Type B pancreatic cell (in vitro differentiated cells): ENCODE measurements around the gene CTRB1. TPM values are rescaled to one million over a fixed set of nuclear protein-coding genes. Genes with fewer than 3 reads are reported as not detected.
"Not testable (repeated sequence)": the region's sequence is repeated elsewhere in the genome, so short reads cannot be mapped to it uniquely, and the experiment has no call there.

ENCODE experiments used
- DNase-seq: peaks from one replicate; pipeline ENCODE4 v3.0.0; 2021; ENCODE audit warnings: mixed read lengths; ENCODE audit not compliant: unreplicated experiment; ENCODE audit errors: extremely low spot score
- H3K27ac Mint-ChIP-seq: 2 replicates; pipeline ENCODE4 v1.8.0; 2021; ENCODE audit warnings: mild to moderate bottlenecking, mixed read lengths
- H3K27me3 Mint-ChIP-seq: 2 replicates; pipeline ENCODE4 v1.8.0; 2021; ENCODE audit warnings: mixed read lengths
- H3K36me3 Mint-ChIP-seq: 2 replicates; pipeline ENCODE4 v1.8.0; 2021; ENCODE audit warnings: mixed read lengths
- H3K4me1 Mint-ChIP-seq: one replicate; pipeline ENCODE4 v1.8.0; 2021; ENCODE audit warnings: mixed read lengths; ENCODE audit not compliant: unreplicated experiment
- H3K4me3 Mint-ChIP-seq: 2 replicates; pipeline ENCODE4 v1.8.0; 2021; ENCODE audit warnings: mild to moderate bottlenecking, mixed read lengths
- H3K9me3 Mint-ChIP-seq: 2 replicates; pipeline ENCODE4 v1.8.0; 2021; ENCODE audit warnings: mixed read lengths
- total RNA-seq: library from RNA; stranded (reverse); gene quantifications from 2 replicates; pipeline ENCODE4 v1.2.1, GENCODE V29; 2021; ENCODE audit warnings: low replicate concordance
- TF ChIP-seq, protein P1 (sequence below): fragments of 200-600 bp; sonication (generic); conservative IDR thresholded peaks from 2 replicates; pipeline ENCODE4 v1.5.0; 2021; ENCODE audit warnings: antibody characterized with exemption, mild to moderate bottlenecking

Gene CTRB1
- total RNA-seq, 1 donor from 2014 or later: not detected

DNA sequence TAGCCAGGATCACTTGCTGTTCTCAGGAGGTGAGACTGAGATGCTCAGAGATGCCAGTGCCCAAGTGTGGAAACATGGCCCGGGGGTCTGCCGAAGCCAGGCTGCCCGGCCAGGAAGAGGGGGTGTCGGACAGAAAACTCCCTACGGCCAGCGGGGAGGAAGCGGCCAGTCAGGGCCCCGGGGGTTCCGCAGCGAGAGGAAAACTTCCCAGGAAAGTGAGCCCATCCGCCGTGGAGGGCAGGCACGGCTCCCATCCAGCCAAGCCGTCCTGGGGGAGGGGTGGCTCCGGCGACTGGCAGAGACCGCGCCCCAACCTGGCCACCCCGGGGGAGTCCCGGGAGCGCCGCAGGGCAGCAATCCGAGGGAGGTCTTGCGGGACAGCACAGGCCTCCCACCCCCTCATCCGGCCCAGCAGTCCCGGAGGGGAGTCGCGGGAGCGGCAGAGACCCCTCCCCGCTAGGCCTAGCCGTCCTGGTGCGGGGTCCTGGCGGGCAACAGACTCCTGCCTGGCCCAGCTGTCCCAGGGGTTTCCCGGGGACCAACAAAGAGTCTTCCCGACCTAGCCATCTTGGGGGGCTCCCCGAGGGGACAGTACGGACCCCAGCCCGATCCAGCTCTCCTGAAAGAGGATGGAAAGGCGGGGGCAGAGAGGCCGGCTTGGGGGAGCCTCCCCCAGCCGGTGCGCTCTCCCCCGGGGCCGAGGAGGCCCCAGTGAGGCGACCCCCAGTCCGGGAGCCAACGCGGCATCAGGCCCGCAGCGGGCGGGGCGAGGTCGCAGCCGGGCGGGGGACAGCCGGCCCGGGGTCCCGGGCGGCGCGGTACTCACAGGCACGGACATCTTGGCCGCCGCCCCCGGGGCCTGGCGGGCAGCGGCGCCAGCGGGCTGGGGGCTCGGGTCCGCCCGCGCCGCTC lies 46.5 kb downstream of the CTRB1 start:
- Mint-ChIP-seq H3K36me3 (no peaks in the 10 kb centered on the region), H3K9me3 (no peaks in the 10 kb centered on the region), H3K4me1 (peaks cover 30% of the 10 kb centered on the region), H3K27ac (peak overlapping the region; percentile 79), H3K27me3 (no peaks in the 10 kb centered on the region), H3K4me3 (peak overlapping the region; percentile 88)
- peak; percentile 73 for DNase-seq
- TF ChIP-seq, protein P1, sequence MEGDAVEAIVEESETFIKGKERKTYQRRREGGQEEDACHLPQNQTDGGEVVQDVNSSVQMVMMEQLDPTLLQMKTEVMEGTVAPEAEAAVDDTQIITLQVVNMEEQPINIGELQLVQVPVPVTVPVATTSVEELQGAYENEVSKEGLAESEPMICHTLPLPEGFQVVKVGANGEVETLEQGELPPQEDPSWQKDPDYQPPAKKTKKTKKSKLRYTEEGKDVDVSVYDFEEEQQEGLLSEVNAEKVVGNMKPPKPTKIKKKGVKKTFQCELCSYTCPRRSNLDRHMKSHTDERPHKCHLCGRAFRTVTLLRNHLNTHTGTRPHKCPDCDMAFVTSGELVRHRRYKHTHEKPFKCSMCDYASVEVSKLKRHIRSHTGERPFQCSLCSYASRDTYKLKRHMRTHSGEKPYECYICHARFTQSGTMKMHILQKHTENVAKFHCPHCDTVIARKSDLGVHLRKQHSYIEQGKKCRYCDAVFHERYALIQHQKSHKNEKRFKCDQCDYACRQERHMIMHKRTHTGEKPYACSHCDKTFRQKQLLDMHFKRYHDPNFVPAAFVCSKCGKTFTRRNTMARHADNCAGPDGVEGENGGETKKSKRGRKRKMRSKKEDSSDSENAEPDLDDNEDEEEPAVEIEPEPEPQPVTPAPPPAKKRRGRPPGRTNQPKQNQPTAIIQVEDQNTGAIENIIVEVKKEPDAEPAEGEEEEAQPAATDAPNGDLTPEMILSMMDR: no peak

GRCh38 chr16:75265911-75266701 lies 47.3 kb downstream of the CTRB1 start:
- H3K27ac Mint-ChIP-seq: peak overlapping the region; percentile 74
- TF ChIP-seq, protein P1: no peak
- no peaks in the 10 kb centered on the region for H3K9me3 Mint-ChIP-seq
- no peaks in the 10 kb centered on the region for H3K36me3 Mint-ChIP-seq
- peaks cover 24% of the 10 kb centered on the region for H3K4me1 Mint-ChIP-seq
- H3K27me3 Mint-ChIP-seq: no peaks in the 10 kb centered on the region
- peak overlapping the region; percentile 91 for H3K4me3 Mint-ChIP-seq
- DNase-seq: peak; percentile 91

GRCh38 chr16:75266738-75267630 lies 48.2 kb downstream of the CTRB1 start:
- Mint-ChIP-seq H3K36me3 (no peaks in the 10 kb centered on the region), H3K4me3 (peak overlapping the region; percentile 91), H3K27ac (peak overlapping the region; percentile 74), H3K27me3 (no peaks in the 10 kb centered on the region), H3K9me3 (no peaks in the 10 kb centered on the region), H3K4me1 (peaks cover 25% of the 10 kb centered on the region)
- TF ChIP-seq, protein P1: no peak
- DNase-seq: no peak

DNA sequence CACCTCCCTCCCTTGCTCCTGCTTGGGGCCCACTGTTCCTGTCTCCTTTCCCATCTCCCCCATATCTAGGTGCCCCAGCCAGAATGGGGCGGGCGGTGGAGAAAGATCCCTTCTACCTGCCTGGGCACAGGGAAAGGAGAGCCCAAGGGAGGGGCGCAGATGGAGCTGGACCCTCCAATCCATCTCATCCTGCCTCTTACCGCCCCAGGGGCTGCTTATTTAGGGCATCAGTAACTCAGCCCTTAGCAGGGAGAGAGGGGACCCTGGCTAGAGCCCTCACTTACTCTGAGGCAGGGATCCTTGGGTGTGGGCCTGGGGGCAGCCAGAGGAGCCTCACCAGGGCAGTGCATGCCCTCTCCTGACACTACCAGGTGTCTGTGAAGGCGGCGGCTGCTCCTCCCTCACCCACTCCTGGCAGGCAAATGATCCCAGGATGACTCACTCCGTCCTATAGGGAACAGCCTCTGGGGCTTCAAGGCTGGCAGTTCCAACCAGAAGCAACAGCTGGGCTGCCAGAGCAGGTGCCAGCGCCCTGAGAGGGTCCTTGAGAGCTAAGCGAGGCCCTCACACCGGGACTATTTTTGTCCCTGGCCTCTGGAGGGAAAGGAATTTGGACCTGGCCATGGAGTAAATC lies 49.0 kb downstream of the CTRB1 start:
- no peaks in the 10 kb centered on the region for H3K9me3 Mint-ChIP-seq
- TF ChIP-seq, protein P1: no peak
- no peak overlapping the region for H3K27ac Mint-ChIP-seq
- no peak for DNase-seq
- no peaks in the 10 kb centered on the region for H3K36me3 Mint-ChIP-seq
- no peaks in the 10 kb centered on the region for H3K27me3 Mint-ChIP-seq
- no peak overlapping the region for H3K4me3 Mint-ChIP-seq
- H3K4me1 Mint-ChIP-seq: peaks cover 25% of the 10 kb centered on the region

DNA sequence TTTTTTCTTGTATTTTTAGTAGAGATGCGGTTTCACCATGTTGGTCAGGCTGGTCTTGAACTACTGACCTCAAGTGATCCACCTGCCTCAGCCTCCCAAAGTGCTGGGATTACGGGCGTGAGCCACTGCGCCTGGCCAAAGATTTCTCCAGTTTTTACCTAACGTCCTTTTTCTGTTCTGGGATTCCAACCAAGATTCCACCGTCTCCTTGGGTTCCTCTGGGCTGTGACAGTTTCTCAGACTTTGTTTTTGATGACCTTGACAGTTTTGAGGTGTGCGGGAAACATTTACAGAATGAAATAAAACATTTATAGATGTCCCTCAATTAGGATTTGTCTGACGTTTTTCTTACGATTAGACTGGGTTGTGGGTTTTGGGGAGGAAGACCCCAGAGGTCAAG lies 50.6 kb downstream of the CTRB1 start:
- Mint-ChIP-seq H3K4me3 (peak overlapping the region; percentile 34), H3K4me1 (peaks cover 11% of the 10 kb centered on the region)
- DNase-seq, H3K36me3 Mint-ChIP-seq, H3K27ac Mint-ChIP-seq, H3K9me3 Mint-ChIP-seq, H3K27me3 Mint-ChIP-seq: not testable (repeated sequence)
